PFSK-1 (cell line): Measurements from ENCODE around the gene JAM3.

Experiments used
- FOXP2 ChIP-seq: optimal IDR thresholded peaks from 2 replicates; pipeline ENCODE3; 2011; ENCODE audit warnings: borderline replicate concordance, control low read depth, inconsistent platforms; ENCODE audit not compliant: insufficient read depth; ENCODE audit errors: extremely low read length, extremely low read depth
- POLR2AphosphoS5 ChIP-seq: IDR thresholded peaks from 2 replicates; pipeline ENCODE4 v1.6.1; 2012; ENCODE audit warnings: low read depth, mild to moderate bottlenecking, control low read depth, low read length, moderate library complexity
- REST ChIP-seq, 2 experiments: IDR thresholded peaks; 2 replicates each; pipeline versions ENCODE4 v1.6.1 to v1.8.0; 2011 to 2012; ENCODE audit warnings: low read depth in 2 of 2, low read length in 2 of 2, control low read depth in 1 of 2, inconsistent platforms in 1 of 2, mild to moderate bottlenecking in 1 of 2, moderate library complexity in 1 of 2; ENCODE audit not compliant: insufficient read depth in 1 of 2
- SIN3A ChIP-seq: IDR thresholded peaks from 2 replicates; pipeline ENCODE4 v1.6.1; 2012; ENCODE audit warnings: mild to moderate bottlenecking, low read length, moderate library complexity, borderline replicate concordance; ENCODE audit not compliant: insufficient read depth
- TAF1 ChIP-seq: IDR thresholded peaks from 2 replicates; pipeline ENCODE4 v1.6.1; 2012; ENCODE audit warnings: low read length, control low read depth, borderline replicate concordance; ENCODE audit not compliant: insufficient read depth

The JAM3 gene

GRCh38 chr11:134070342-134070845 is 1.5 kb downstream of the JAM3 start:
- TF ChIP-seq FOXP2 = no peak
- no peak for TF ChIP-seq TAF1
- no peak for TF ChIP-seq SIN3A
- no peak for TF ChIP-seq POLR2AphosphoS5
- no peak for TF ChIP-seq REST (IDR thresholded peaks at IDR 0.05; ENCODE audit: insufficient read depth in 1 of 2, low read depth in 2 of 2, low read length in 2 of 2)

GRCh38 chr11:134071306-134071705 is 2.4 kb downstream of the JAM3 start:
- TF ChIP-seq POLR2AphosphoS5 = no peak
- no peak for TF ChIP-seq REST (IDR thresholded peaks at IDR 0.05; ENCODE audit: insufficient read depth in 1 of 2, low read depth in 2 of 2, low read length in 2 of 2)
- TF ChIP-seq TAF1 = no peak
- TF ChIP-seq SIN3A = no peak
- no peak for TF ChIP-seq FOXP2

GRCh38 chr11:134071766-134072402 is 3.0 kb downstream of the JAM3 start:
- TF ChIP-seq SIN3A (no peak), REST (IDR thresholded peaks at IDR 0.05; ENCODE audit: insufficient read depth in 1 of 2, low read depth in 2 of 2, low read length in 2 of 2) (no peak), TAF1 (no peak), FOXP2 (no peak)

- no peak for TF ChIP-seq REST (IDR thresholded peaks at IDR 0.05; ENCODE audit: insufficient read depth in 1 of 2, low read depth in 2 of 2, low read length in 2 of 2)
- no peak for TF ChIP-seq SIN3A
- no peak for TF ChIP-seq TAF1
- TF ChIP-seq POLR2AphosphoS5 = no peak
- TF ChIP-seq FOXP2 = no peak
These were observed 4.0 kb downstream of the JAM3 start for GRCh38 chr11:134072844-134073243.
